PC-3 (cell line): Measurements from ENCODE around the gene LIN28B. TPM values are rescaled to one million over a fixed set of nuclear protein-coding genes. Genes with fewer than 3 reads are reported as not detected.
"Not testable (repeated sequence)": the region's sequence is repeated elsewhere in the genome, so short reads cannot be mapped to it uniquely, and the experiment has no call there.

Experiments used
- ATAC-seq: fragments of 200-7000 bp; cut with Tn5 transposase; 2 replicates; pipeline ENCODE4 v1.9.1; 2020; ENCODE audit warnings: mild to moderate bottlenecking, moderate library complexity
- BruUV-seq: library from RNA; stranded (reverse); fragments of 400-500 nt; replicated peaks from 2 replicates; lab custom pipeline; 2021; lab: Mats Ljungman, UMichigan
- CTCF ChIA-PET: fragments of 300-600 bp; sonication (Branson Sonifier 250); formaldehyde crosslinking; loops from one replicate; lab custom pipeline; 2022; ENCODE audit warnings: antibody characterized with exemption; lab: Charles Lee
- POLR2A ChIA-PET: fragments of 300-600 bp; sonication (Branson Sonifier 250); formaldehyde crosslinking; loops from one replicate; lab custom pipeline; 2022; ENCODE audit warnings: antibody characterized with exemption; ENCODE audit not compliant: unreplicated experiment; lab: Charles Lee
- DNase-seq: peaks from one replicate; pipeline ENCODE4 v3.0.0-alpha.2; 2015
- H2AFZ ChIP-seq: fragments of 300-600 bp; sonication (generic); 2 replicates; pipeline ENCODE4 v1.6.0; 2016; ENCODE audit warnings: antibody characterized with exemption, low read length
- H3F3A ChIP-seq: fragments of 300-600 bp; sonication (generic); one replicate; pipeline ENCODE4 v1.6.0; 2017; ENCODE audit warnings: antibody characterized with exemption, low read length, control low read depth, mild to moderate bottlenecking; ENCODE audit not compliant: unreplicated experiment
- H3K27ac ChIP-seq: fragments of 300-600 bp; sonication (generic); 2 replicates; pipeline ENCODE4 v1.5.1; 2016; ENCODE audit warnings: mild to moderate bottlenecking, low read length
- H3K27me3 ChIP-seq: fragments of 300-600 bp; sonication (generic); 2 replicates; pipeline ENCODE4 v1.6.1; 2016; ENCODE audit warnings: low read length, mixed read lengths
- H3K36me3 ChIP-seq: fragments of 300-600 bp; sonication (generic); 2 replicates; pipeline ENCODE4 v1.6.1; 2016; ENCODE audit warnings: low read depth, mixed run types, low read length, mixed read lengths
- H3K4me1 ChIP-seq: fragments of 300-600 bp; sonication (generic); 2 replicates; pipeline ENCODE4 v1.5.1; 2016; ENCODE audit warnings: low read length; ENCODE audit not compliant: insufficient read depth
- H3K4me2 ChIP-seq: fragments of 300-600 bp; sonication (generic); 2 replicates; pipeline ENCODE4 v1.6.0; 2016; ENCODE audit warnings: low read length
- H3K4me3 ChIP-seq: fragments of 300-600 bp; sonication (generic); 2 replicates; pipeline ENCODE4 v1.5.1; 2016; ENCODE audit warnings: mild to moderate bottlenecking, low read length, mixed read lengths
- H3K79me2 ChIP-seq: fragments of 300-600 bp; sonication (generic); 2 replicates; pipeline ENCODE4 v1.6.1; 2017; ENCODE audit warnings: low read length, mixed read lengths
- H3K9ac ChIP-seq: fragments of 300-600 bp; sonication (generic); 2 replicates; pipeline ENCODE4 v1.6.0; 2016; ENCODE audit warnings: mild to moderate bottlenecking, low read length
- H3K9me2 ChIP-seq: fragments of 300-600 bp; sonication (generic); replicated peaks from 2 replicates; pipeline ENCODE4 v1.6.1; 2016; ENCODE audit warnings: mixed run types, low read length, mixed read lengths
- H3K9me3 ChIP-seq: fragments of 300-600 bp; sonication (generic); 2 replicates; pipeline ENCODE4 v1.6.1; 2016; ENCODE audit warnings: low read length, mixed read lengths
- H4K20me1 ChIP-seq: fragments of 300-600 bp; sonication (generic); 2 replicates; pipeline ENCODE4 v1.6.1; 2016; ENCODE audit warnings: low read length, mixed read lengths
- EZH2 ChIP-seq: fragments of 300-600 bp; sonication (generic); IDR thresholded peaks from one replicate; pipeline ENCODE4 v1.6.1; 2017; ENCODE audit warnings: antibody characterized with exemption, mild to moderate bottlenecking, low read length; ENCODE audit not compliant: unreplicated experiment
- EZH2phosphoT487 ChIP-seq: fragments of 300-600 bp; sonication (generic); IDR thresholded peaks from 2 replicates; pipeline ENCODE4 v1.6.1; 2018; ENCODE audit warnings: mild to moderate bottlenecking, antibody characterized with exemption, low read length, borderline replicate concordance
- intact Hi-C: fragments of 100-400 bp; cut with micrococcal nuclease; formaldehyde crosslinking; loops from 2 replicates; pipeline ENCODE4 v1.9.0; 2023
- total RNA-seq: library from RNA; depleted of rRNA; stranded (reverse); fragments of >200 nt; gene quantifications from 2 replicates; pipeline ENCODE4 v1.2.3, GENCODE V29; 2014
- TF ChIP-seq, protein P1 (sequence below): fragments of 300-600 bp; sonication (generic); conservative IDR thresholded peaks from 2 replicates; pipeline ENCODE4 v1.5.1; 2017; ENCODE audit warnings: antibody characterized with exemption, low read depth, mild to moderate bottlenecking, low read length

LIN28B gene
- total RNA-seq, 1 experiment from 2014 or later, result 0.11 TPM

DNA sequence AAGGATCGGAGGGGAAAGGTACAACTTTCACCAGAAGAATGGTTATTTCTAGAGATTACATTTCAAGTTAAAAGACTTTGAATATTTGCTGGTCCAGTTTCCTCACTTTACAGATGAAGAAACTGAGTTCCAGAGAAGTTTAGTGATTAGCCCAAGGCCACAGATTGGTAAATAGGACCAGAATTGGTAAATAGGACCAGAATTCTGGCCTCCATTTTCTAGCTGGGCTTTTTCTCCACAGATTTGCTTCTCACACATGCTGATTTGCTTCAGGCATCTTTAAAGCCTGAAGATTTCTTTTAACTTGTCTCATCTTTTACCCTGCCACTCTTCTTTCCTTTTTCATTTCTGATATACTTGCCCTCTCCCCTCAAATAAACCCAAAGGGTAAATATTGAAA is 5.2 kb upstream of the LIN28B start:
- ChIA-PET CTCF (no interaction called here), POLR2A (no interaction called here)
- no peaks in the 10 kb centered on the region for H3K36me3 ChIP-seq
- H3K9me2 ChIP-seq, result no peaks in the 10 kb centered on the region
- H3K27me3 ChIP-seq, result peaks cover 57% of the 10 kb centered on the region
- intact Hi-C loops, result no loop called here
- H3K9ac ChIP-seq, result no peak overlapping the region
- no peak for ATAC-seq
- no TSS peak for BruUV-seq
- H3K79me2 ChIP-seq, result no peaks in the 10 kb centered on the region
- DNase-seq, result no peak
- H3K27ac ChIP-seq, result no peak overlapping the region
- no peaks in the 10 kb centered on the region for H3K9me3 ChIP-seq
- H3K4me1 ChIP-seq, result no peaks in the 10 kb centered on the region
- no peak overlapping the region for H3K4me3 ChIP-seq
- no peaks in the 10 kb centered on the region for H3F3A ChIP-seq
- no peaks in the 10 kb centered on the region for H4K20me1 ChIP-seq
- no peak overlapping the region for H2AFZ ChIP-seq
- no peak overlapping the region for H3K4me2 ChIP-seq
- no peak for TF ChIP-seq EZH2
- TF ChIP-seq, protein P1, sequence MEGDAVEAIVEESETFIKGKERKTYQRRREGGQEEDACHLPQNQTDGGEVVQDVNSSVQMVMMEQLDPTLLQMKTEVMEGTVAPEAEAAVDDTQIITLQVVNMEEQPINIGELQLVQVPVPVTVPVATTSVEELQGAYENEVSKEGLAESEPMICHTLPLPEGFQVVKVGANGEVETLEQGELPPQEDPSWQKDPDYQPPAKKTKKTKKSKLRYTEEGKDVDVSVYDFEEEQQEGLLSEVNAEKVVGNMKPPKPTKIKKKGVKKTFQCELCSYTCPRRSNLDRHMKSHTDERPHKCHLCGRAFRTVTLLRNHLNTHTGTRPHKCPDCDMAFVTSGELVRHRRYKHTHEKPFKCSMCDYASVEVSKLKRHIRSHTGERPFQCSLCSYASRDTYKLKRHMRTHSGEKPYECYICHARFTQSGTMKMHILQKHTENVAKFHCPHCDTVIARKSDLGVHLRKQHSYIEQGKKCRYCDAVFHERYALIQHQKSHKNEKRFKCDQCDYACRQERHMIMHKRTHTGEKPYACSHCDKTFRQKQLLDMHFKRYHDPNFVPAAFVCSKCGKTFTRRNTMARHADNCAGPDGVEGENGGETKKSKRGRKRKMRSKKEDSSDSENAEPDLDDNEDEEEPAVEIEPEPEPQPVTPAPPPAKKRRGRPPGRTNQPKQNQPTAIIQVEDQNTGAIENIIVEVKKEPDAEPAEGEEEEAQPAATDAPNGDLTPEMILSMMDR, result no peak
- TF ChIP-seq EZH2phosphoT487, result no peak

DNA sequence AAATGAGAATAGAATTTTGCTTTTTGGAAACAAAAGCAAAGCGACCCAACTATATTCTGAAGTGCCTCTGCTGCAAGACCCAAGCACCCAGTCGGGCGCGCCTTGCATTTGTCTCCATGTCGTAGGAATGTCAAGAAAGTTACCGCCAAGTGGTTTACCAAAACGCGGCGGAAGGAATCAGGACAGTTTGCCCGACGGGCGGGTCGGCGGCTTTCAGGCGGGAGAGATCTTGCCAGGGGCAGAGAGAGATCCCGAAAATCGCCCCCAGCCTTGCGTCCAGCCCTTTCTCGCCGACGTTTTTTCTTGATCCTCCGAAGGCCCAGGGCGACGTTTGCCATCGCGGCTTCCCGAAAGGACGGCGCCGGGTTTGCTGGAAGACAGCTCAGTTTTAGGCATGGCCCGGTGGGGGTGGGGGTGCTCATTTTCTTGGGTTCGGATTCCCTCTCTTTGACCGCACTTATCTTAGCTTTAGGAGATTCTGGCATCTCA is 4.0 kb upstream of the LIN28B start:
- Histone ChIP-seq H3K36me3 (no peaks in the 10 kb centered on the region), H3K27me3 (peaks cover 61% of the 10 kb centered on the region), H3K4me3 (no peak overlapping the region), H3K4me2 (no peak overlapping the region), H2AFZ (no peak overlapping the region), H3F3A (no peaks in the 10 kb centered on the region), H4K20me1 (no peaks in the 10 kb centered on the region), H3K27ac (no peak overlapping the region), H3K4me1 (no peaks in the 10 kb centered on the region), H3K9me2 (no peaks in the 10 kb centered on the region), H3K9me3 (no peaks in the 10 kb centered on the region), H3K79me2 (no peaks in the 10 kb centered on the region), H3K9ac (no peak overlapping the region)
- intact Hi-C loops, result no loop called here
- ATAC-seq (no peak), DNase-seq (no peak)
- no TSS peak for BruUV-seq
- POLR2A ChIA-PET, result no interaction called here
- TF ChIP-seq, protein P1, result no peak
- TF ChIP-seq EZH2phosphoT487 (no peak), EZH2 (no peak)
- CTCF ChIA-PET, result no interaction called here

DNA sequence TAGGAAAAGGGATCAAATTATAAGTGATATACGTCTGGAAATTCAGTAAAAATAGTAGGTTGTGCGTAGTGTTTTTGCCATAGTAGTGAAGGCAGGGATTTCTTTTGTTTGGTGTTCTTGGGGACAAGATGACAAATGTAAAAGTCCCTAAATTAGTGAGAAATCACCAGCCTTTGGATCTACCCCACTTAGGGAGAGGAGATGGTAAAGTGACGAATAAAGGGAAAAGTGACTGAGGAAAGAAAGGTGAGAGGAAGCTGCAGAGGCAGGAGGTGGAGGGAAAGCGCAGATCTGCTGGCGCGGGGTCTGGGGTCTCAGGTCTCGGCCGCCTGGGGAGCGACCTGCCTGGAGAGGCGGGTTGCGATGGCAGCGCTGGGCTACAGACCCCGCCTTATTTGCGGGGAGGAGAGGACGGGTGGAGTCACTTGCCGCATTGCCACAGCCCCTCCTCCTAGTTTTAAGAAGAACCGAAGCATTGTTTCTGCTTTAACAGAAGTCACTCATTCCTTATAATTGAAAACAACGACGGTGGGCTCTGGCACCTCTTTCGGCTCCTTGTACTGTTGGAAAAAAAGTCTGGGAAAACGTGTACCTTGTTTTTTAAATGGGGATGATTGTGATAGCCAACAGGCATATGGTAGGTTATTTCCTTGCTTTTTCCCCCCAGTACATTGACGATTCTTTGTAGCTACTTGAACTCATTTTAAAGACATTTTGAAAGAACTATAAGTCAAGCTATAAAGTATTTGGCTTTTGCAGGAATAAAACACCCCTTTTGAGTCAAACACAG is 3.3 kb upstream of the LIN28B start:
- H3K9me2 ChIP-seq, CTCF ChIA-PET, H4K20me1 ChIP-seq, H3K36me3 ChIP-seq, H3F3A ChIP-seq, ATAC-seq, intact Hi-C loops, H3K4me2 ChIP-seq, H3K79me2 ChIP-seq, H3K4me1 ChIP-seq, H3K27ac ChIP-seq, H3K9me3 ChIP-seq, POLR2A ChIA-PET, DNase-seq, BruUV-seq, H3K4me3 ChIP-seq, H3K9ac ChIP-seq, H2AFZ ChIP-seq: not testable (repeated sequence)
- peaks cover 61% of the 10 kb centered on the region for H3K27me3 ChIP-seq
